ENCODE data around the gene PLEKHJ1. TPM values are rescaled to one million over a fixed set of nuclear protein-coding genes. Genes with fewer than 3 reads are reported as not detected.

Gene PLEKHJ1
- total and polyA plus RNA-seq, 9 of the 15 experiments (the other 6 are each of a cell fraction or from before 2014, with no cell fraction given), result 1.5 to 188 (median 63.9) TPM

DNA sequence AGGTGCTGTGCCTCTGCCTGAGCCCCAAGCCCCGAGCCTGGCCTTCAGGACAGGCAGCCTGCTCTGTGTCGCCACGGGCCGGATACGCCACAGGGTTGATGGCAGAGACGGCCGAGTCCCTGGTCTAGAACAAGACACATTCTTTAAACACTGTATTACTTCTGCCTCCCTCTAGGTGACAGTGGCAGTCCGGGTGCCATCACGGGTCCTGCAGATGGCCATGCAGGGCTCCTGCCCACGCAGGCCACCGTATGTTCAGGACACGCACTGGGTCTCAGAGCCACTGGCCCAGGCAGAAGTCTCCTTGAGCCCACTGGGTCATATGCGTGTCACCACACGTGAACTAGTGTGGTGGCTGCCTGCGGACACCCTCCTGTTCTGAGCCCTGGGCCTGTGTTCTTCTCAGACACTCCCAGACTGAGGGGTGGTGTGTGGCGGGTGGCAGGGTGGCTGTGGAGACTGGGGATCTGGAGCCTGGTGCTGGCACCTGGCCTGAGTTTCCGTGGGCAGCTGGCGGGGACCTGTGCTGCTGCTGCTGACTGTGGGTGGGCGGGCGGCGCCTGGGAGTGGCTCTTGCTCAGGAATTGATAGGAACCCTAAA lies 4.4 kb downstream of the PLEKHJ1 start (continued):
- TF ChIP-seq SUPT5H (IDR thresholded peaks at IDR 0.05) (peak; percentile 59), GTF2A2 (tag; IDR thresholded peaks at IDR 0.05) (no peak), ZNF444 (CRISPR knock-in tag; IDR thresholded peaks at IDR 0.05) (no peak), POLR2A (conservative IDR thresholded peaks at IDR 0.05) (peak; percentile 69), ZFP30 (CRISPR knock-in tag; IDR thresholded peaks at IDR 0.05; ENCODE audit: borderline replicate concordance) (no peak), KDM5B (IDR thresholded peaks at IDR 0.05; ENCODE audit: insufficient replicate concordance, low read depth, low read length) (peak; percentile 18), RB1 (IDR thresholded peaks at IDR 0.05; ENCODE audit: low read depth) (no peak), CHD4 (IDR thresholded peaks at IDR 0.05; ENCODE audit: insufficient read depth, insufficient replicate concordance, low read depth, low read length, poor library complexity, severe bottlenecking) (no peak), POLR2G (IDR thresholded peaks at IDR 0.05; ENCODE audit: low read depth, low read length) (peak; percentile 72), SMAD3 (CRISPR knock-in tag; conservative IDR thresholded peaks at IDR 0.05) (no peak), NR4A1 (CRISPR knock-in tag; IDR thresholded peaks at IDR 0.05) (no peak), NR4A1 (tag; IDR thresholded peaks at IDR 0.05) (no peak), ZC3H8 (IDR thresholded peaks at IDR 0.05) (no peak), KLF10 (CRISPR knock-in tag; IDR thresholded peaks at IDR 0.05) (no peak), SRSF3 (IDR thresholded peaks at IDR 0.05; ENCODE audit: insufficient read depth, low read length) (no peak), POLR2B (IDR thresholded peaks at IDR 0.05; ENCODE audit: low read depth, partially characterized antibody) (peak; percentile 61), SMC3 (conservative IDR thresholded peaks at IDR 0.05; ENCODE audit: insufficient read depth, low read depth, low read length) (0 out of 2 replicates have a peak, but pooled peaks have one; percentile 30), PHF20 (IDR thresholded peaks at IDR 0.05; ENCODE audit: partially characterized antibody) (no peak), RBM22 (IDR thresholded peaks at IDR 0.05; ENCODE audit: low read depth, low read length, poor library complexity, severe bottlenecking) (peak; percentile 38), SREBF1 (IDR thresholded peaks at IDR 0.05; ENCODE audit: borderline replicate concordance, low read depth, low read length) (no peak), RBM17 (IDR thresholded peaks at IDR 0.05; ENCODE audit: borderline replicate concordance, low read depth, low read length) (no peak), ZNF408 (CRISPR knock-in tag; IDR thresholded peaks at IDR 0.05; ENCODE audit: low read depth) (no peak)
- TF ChIP-seq, protein P1, sequence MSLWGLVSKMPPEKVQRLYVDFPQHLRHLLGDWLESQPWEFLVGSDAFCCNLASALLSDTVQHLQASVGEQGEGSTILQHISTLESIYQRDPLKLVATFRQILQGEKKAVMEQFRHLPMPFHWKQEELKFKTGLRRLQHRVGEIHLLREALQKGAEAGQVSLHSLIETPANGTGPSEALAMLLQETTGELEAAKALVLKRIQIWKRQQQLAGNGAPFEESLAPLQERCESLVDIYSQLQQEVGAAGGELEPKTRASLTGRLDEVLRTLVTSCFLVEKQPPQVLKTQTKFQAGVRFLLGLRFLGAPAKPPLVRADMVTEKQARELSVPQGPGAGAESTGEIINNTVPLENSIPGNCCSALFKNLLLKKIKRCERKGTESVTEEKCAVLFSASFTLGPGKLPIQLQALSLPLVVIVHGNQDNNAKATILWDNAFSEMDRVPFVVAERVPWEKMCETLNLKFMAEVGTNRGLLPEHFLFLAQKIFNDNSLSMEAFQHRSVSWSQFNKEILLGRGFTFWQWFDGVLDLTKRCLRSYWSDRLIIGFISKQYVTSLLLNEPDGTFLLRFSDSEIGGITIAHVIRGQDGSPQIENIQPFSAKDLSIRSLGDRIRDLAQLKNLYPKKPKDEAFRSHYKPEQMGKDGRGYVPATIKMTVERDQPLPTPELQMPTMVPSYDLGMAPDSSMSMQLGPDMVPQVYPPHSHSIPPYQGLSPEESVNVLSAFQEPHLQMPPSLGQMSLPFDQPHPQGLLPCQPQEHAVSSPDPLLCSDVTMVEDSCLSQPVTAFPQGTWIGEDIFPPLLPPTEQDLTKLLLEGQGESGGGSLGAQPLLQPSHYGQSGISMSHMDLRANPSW (CRISPR knock-in tag; IDR thresholded peaks at IDR 0.05), result no peak
- TF ChIP-seq, protein P2, sequence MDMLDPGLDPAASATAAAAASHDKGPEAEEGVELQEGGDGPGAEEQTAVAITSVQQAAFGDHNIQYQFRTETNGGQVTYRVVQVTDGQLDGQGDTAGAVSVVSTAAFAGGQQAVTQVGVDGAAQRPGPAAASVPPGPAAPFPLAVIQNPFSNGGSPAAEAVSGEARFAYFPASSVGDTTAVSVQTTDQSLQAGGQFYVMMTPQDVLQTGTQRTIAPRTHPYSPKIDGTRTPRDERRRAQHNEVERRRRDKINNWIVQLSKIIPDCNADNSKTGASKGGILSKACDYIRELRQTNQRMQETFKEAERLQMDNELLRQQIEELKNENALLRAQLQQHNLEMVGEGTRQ (CRISPR knock-in tag; IDR thresholded peaks at IDR 0.05), result no peak
- TF ChIP-seq, protein P3, sequence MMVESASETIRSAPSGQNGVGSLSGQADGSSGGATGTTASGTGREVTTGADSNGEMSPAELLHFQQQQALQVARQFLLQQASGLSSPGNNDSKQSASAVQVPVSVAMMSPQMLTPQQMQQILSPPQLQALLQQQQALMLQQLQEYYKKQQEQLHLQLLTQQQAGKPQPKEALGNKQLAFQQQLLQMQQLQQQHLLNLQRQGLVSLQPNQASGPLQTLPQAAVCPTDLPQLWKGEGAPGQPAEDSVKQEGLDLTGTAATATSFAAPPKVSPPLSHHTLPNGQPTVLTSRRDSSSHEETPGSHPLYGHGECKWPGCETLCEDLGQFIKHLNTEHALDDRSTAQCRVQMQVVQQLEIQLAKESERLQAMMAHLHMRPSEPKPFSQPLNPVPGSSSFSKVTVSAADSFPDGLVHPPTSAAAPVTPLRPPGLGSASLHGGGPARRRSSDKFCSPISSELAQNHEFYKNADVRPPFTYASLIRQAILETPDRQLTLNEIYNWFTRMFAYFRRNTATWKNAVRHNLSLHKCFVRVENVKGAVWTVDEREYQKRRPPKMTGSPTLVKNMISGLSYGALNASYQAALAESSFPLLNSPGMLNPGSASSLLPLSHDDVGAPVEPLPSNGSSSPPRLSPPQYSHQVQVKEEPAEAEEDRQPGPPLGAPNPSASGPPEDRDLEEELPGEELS (CRISPR knock-in tag; IDR thresholded peaks at IDR 0.05; ENCODE audit: borderline replicate concordance), result no peak

Data from K562 (cell line).